ENCODE measurements around the gene CFL1. TPM values are rescaled to one million over a fixed set of nuclear protein-coding genes. Genes with fewer than 3 reads are reported as not detected.

CFL1 gene
- total RNA-seq, 1 experiment from 2014 or later: 941 TPM

- peak; percentile 31 for DNase-seq (ENCODE audit: low read depth, low spot score)
- in situ Hi-C loops (cut with HindIII; ENCODE audit: low pct_unique_long_range_greater_than_20kb, low sequenced_read_pairs): no loop called here
These were observed 30.8 kb downstream of the CFL1 start for GRCh38 chr11:65826984-65827735.

GRCh38 chr11:65822776-65823528 lies 35.0 kb downstream of the CFL1 start:
- in situ Hi-C loops (cut with HindIII; ENCODE audit: low pct_unique_long_range_greater_than_20kb, low sequenced_read_pairs): no loop called here
- DNase-seq (ENCODE audit: low read depth, low spot score): no peak

GRCh38 chr11:65821107-65821506 lies 36.9 kb downstream of the CFL1 start:
- no peak for DNase-seq (ENCODE audit: low read depth, low spot score)
- in situ Hi-C loops (cut with HindIII; ENCODE audit: low pct_unique_long_range_greater_than_20kb, low sequenced_read_pairs): no loop called here

GRCh38 chr11:65817835-65818680 lies 39.9 kb downstream of the CFL1 start:
- DNase-seq (ENCODE audit: low read depth, low spot score): peak; percentile 89
- in situ Hi-C loops (cut with HindIII; ENCODE audit: low pct_unique_long_range_greater_than_20kb, low sequenced_read_pairs): no loop called here

- DNase-seq (ENCODE audit: low read depth, low spot score): peak; percentile 7
- in situ Hi-C loops (cut with HindIII; ENCODE audit: low pct_unique_long_range_greater_than_20kb, low sequenced_read_pairs): no loop called here
These were observed 40.6 kb downstream of the CFL1 start for GRCh38 chr11:65817312-65817834.

- in situ Hi-C loops (cut with HindIII; ENCODE audit: low pct_unique_long_range_greater_than_20kb, low sequenced_read_pairs): no loop called here
- DNase-seq (ENCODE audit: low read depth, low spot score): no peak
These were observed 41.3 kb downstream of the CFL1 start for GRCh38 chr11:65816696-65817095.

GRCh38 chr11:65814986-65815565 lies 42.9 kb downstream of the CFL1 start:
- in situ Hi-C loops (cut with HindIII; ENCODE audit: low pct_unique_long_range_greater_than_20kb, low sequenced_read_pairs): no loop called here
- DNase-seq (ENCODE audit: low read depth, low spot score): peak; percentile 11

- in situ Hi-C loops (cut with HindIII; ENCODE audit: low pct_unique_long_range_greater_than_20kb, low sequenced_read_pairs): no loop called here
- peak; percentile 85 for DNase-seq (ENCODE audit: low read depth, low spot score)
These were observed 43.6 kb downstream of the CFL1 start for GRCh38 chr11:65814131-65814985.

- DNase-seq (ENCODE audit: low read depth, low spot score): no peak
- in situ Hi-C loops (cut with HindIII; ENCODE audit: low pct_unique_long_range_greater_than_20kb, low sequenced_read_pairs): no loop called here
These were observed 46.1 kb downstream of the CFL1 start for GRCh38 chr11:65811764-65812475.

GRCh38 chr11:65810046-65810868 lies 47.7 kb downstream of the CFL1 start:
- in situ Hi-C loops (cut with HindIII; ENCODE audit: low pct_unique_long_range_greater_than_20kb, low sequenced_read_pairs): no loop called here
- peak; percentile 35 for DNase-seq (ENCODE audit: low read depth, low spot score)

- in situ Hi-C loops (cut with HindIII; ENCODE audit: low pct_unique_long_range_greater_than_20kb, low sequenced_read_pairs): no loop called here
- DNase-seq (ENCODE audit: low read depth, low spot score): no peak
These were observed 48.5 kb downstream of the CFL1 start for GRCh38 chr11:65809496-65809895.

GRCh38 chr11:65808744-65809341 lies 49.1 kb downstream of the CFL1 start:
- no peak for DNase-seq (ENCODE audit: low read depth, low spot score)
- in situ Hi-C loops (cut with HindIII; ENCODE audit: low pct_unique_long_range_greater_than_20kb, low sequenced_read_pairs): no loop called here

- no peak for DNase-seq (ENCODE audit: low read depth, low spot score)
- in situ Hi-C loops (cut with HindIII; ENCODE audit: low pct_unique_long_range_greater_than_20kb, low sequenced_read_pairs): no loop called here
These were observed 51.0 kb downstream of the CFL1 start for GRCh38 chr11:65806979-65807378.

All from SK-MEL-5 (cell line).